Umbilical cord (tissue), 2 donors: Measurements from ENCODE around the gene SH2D2A. TPM values are rescaled to one million over a fixed set of nuclear protein-coding genes. Genes with fewer than 3 reads are reported as not detected.
A peak's percentile ranks its signal among the peaks of the same experiment; 100 is the strongest.

Experiments
- DNase-seq: peaks from one replicate; pipeline ENCODE4 v3.0.0-alpha.2; 2015; ENCODE audit warnings: low spot score
- total RNA-seq: library from RNA; depleted of rRNA; stranded (reverse); fragments of >200 nt; gene quantifications from one replicate; pipeline ENCODE4 v1.2.3, GENCODE V29; 2014; ENCODE audit warnings: low replicate concordance; ENCODE audit not compliant: insufficient read depth

SH2D2A gene
- total RNA-seq, 1 donor from 2014 or later = 0.48 TPM

- no peak for DNase-seq
Observed at GRCh38 chr1:156823210-156823790, 6.7 kb upstream of the SH2D2A start.

GRCh38 chr1:156822680-156823079 lies 6.0 kb upstream of the SH2D2A start:
- no peak for DNase-seq

DNA sequence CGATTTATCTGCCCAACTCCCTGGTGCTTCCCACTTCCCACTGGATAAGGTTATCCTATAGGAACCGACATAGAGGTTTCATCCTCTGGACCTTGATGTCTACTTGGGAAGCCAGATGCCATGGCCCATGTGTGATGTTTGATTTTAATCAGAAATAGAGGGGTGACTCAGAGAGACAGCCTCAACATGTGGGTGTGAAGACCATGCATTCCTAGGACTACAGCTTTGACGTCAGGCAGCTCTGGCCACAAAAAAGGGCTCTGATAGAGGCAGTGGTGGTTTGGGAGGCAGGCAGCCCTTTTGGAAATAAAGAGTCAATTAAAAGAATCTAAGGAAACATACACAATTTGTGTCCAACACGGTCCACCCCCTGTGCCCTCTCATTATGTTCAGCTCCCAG lies 5.2 kb upstream of the SH2D2A start:
- DNase-seq = no peak

GRCh38 chr1:156815961-156816422 lies 656 bp downstream of the SH2D2A start:
- DNase-seq = no peak

DNA sequence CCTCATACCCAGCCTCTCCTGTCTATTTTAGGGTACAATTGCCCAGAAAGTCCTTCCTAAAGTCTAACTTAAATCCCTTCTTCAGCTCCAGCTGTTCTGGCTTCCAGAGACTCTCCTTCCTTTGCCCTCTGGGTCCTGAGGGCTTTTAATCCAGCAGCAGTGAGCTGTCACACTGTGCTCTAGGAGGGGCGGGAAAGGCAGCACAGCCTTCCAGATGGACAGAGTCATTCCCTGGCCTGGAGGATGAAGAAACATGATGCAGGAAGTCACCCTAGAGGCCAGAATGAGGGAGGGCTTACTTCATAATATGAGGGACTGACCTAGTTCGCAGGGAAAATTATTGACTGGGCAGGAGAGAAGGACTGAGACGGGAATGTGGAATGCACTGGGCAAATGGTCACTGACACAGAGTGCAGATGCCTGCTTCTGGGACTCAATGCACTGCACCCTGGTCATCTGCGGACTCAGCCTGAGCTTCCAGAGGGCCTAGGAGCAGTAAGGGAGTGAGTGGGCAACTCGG lies 1.3 kb downstream of the SH2D2A start:
- peak; percentile 78 for DNase-seq

GRCh38 chr1:156814571-156815260 lies 1.9 kb downstream of the SH2D2A start:
- no peak for DNase-seq

GRCh38 chr1:156813750-156814570 lies 2.7 kb downstream of the SH2D2A start:
- peak; percentile 46 for DNase-seq

DNA sequence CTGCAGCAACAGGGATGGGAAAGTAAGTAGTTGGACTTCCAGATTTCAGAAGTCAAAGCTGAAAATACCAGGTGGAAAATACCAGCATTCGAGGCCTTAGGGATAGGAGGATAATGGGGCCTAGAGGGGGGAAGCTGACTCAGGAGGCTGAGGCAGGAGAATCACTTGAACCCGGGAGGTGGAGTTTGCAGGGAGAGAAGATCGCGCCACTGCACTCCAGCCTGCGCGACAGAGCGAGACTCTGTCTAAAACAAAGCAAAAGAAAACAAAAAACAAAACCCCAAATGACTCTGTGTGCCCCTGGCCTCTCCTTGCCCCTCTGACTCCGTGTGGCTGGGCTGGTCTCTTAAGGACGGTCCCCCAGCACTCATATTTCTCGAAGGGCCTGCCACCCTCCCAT lies 3.4 kb downstream of the SH2D2A start:
- DNase-seq = peak; percentile 24

GRCh38 chr1:156812293-156812990 lies 4.2 kb downstream of the SH2D2A start:
- no peak for DNase-seq

- peak; percentile 35 for DNase-seq
Observed at GRCh38 chr1:156811168-156811567, 5.5 kb downstream of the SH2D2A start.

GRCh38 chr1:156809711-156810366 lies 6.8 kb downstream of the SH2D2A start:
- DNase-seq = no peak

DNA sequence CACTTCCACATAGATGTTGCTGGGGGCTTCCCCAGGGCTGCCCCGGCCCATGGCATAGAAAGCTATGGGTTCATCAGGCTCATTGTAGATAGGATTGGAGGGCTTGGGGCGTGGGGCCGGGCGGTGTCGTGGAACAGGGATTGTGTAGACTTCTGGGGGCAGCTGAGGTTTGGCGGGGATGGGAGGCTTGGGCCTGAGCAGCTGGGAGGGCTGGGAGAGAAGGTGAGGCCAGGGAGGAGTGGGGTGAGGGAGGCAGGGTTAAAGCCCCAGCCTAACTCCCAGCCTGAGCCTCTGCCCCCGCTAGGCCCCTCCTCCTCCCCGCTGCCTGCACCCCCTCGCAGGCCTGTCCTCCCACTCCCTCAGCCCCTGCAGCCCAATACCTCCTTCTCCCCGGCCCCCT lies 7.4 kb downstream of the SH2D2A start:
- DNase-seq = no peak

- no peak for DNase-seq
Observed at GRCh38 chr1:156808186-156809030, 8.2 kb downstream of the SH2D2A start.

- no peak for DNase-seq
Observed at GRCh38 chr1:156807627-156808026, 9.0 kb downstream of the SH2D2A start.

GRCh38 chr1:156806512-156807440 lies 9.9 kb downstream of the SH2D2A start:
- DNase-seq = no peak

- peak; percentile 92 for DNase-seq
Observed at GRCh38 chr1:156805766-156806511, 10.7 kb downstream of the SH2D2A start.

DNA sequence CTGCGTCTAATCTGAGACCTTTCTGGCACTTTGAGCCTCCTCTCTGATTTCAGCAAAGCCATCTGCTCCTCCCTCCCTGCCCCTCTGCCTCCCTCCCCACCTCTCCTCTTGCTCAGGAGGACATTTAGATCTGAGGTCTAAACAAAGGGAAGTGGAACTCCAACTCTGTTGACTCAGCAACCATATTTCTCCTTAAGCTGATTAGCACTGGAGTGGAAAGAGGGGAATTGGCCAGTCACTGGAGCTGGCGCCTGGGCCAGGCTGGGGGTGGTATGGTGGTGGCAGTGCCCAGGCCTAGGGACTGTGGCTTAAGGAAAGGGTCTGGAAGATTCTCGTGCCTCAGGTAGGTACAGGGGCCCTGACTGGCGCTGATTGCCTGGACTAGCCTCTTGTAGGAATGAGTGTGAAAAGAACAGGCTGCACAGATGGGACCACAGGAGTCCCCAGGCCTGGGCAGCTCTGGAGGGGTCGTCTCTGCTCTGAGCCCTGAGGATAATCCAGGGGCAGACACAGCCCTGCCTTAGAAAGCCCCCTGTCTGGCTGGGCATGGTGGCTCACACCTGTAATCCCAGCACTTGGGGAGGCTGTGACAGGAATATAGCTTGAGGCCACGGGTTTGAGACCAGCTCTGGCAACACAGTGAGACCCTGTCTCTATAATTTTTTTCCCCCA lies 11.9 kb downstream of the SH2D2A start:
- DNase-seq = peak; percentile 65

GRCh38 chr1:156804026-156804425 lies 12.6 kb downstream of the SH2D2A start:
- DNase-seq = no peak
